Stimulated activated CD8-positive, alpha-beta memory T cell treated with anti-CD3 and anti-CD28 coated beads, Interleukin-7, amount 100 ng/mL, for 1 hour (primary cell): ENCODE measurements around the gene MELK.
"Not testable (repeated sequence)": the region's sequence is repeated elsewhere in the genome, so short reads cannot be mapped to it uniquely, and the experiment has no call there.

Experiments
- DNase-seq, 2 donors: peaks; one replicate each; pipeline ENCODE4 v3.0.0-alpha.2; 2020; ENCODE audit warnings: low read depth in 2 of 2

Gene MELK

GRCh38 chr9:36572515-36573418 is at the start of gene MELK:
Gene MELK (plus strand): TSS chr9:36572895. CDS start chr9:36581682, 8,787 bp downstream.
- DNase-seq, result peak; percentile 67 to 70

GRCh38 chr9:36530224-36530623 is 42.5 kb upstream of the MELK start:
- no peak for DNase-seq

GRCh38 chr9:36532353-36532752 is 40.3 kb upstream of the MELK start:
- DNase-seq, result no peak

- not testable (repeated sequence) for DNase-seq
These were observed 39.0 kb upstream of the MELK start for GRCh38 chr9:36533726-36534125.

GRCh38 chr9:36535107-36535506 is 37.6 kb upstream of the MELK start:
- no peak for DNase-seq

- no peak for DNase-seq
These were observed 34.8 kb upstream of the MELK start for GRCh38 chr9:36537861-36538260.

GRCh38 chr9:36542355-36542754 is 30.3 kb upstream of the MELK start:
- DNase-seq, result no peak

- DNase-seq, result no peak
These were observed 28.8 kb upstream of the MELK start for GRCh38 chr9:36543916-36544315.

GRCh38 chr9:36547598-36547997 is 25.1 kb upstream of the MELK start:
- no peak for DNase-seq

- no peak for DNase-seq
These were observed 24.2 kb upstream of the MELK start for GRCh38 chr9:36548454-36548853.

- no peak for DNase-seq
These were observed 22.6 kb upstream of the MELK start for GRCh38 chr9:36550135-36550534.

GRCh38 chr9:36550631-36551098 is 22.0 kb upstream of the MELK start:
- not testable (repeated sequence) for DNase-seq

GRCh38 chr9:36551129-36551528 is 21.6 kb upstream of the MELK start:
- DNase-seq, result no peak

- DNase-seq, result no peak
These were observed 20.8 kb upstream of the MELK start for GRCh38 chr9:36551910-36552309.

- DNase-seq, result no peak
These were observed 13.5 kb upstream of the MELK start for GRCh38 chr9:36559036-36559695.

GRCh38 chr9:36560771-36561170 is 11.9 kb upstream of the MELK start:
- DNase-seq, result no peak

- not testable (repeated sequence) for DNase-seq
These were observed 9.9 kb upstream of the MELK start for GRCh38 chr9:36562801-36563200.

GRCh38 chr9:36566813-36567221 is 5.9 kb upstream of the MELK start:
- no peak for DNase-seq

GRCh38 chr9:36568681-36569080 is 4.0 kb upstream of the MELK start:
- DNase-seq, result not testable (repeated sequence)

GRCh38 chr9:36571333-36571732 is 1.4 kb upstream of the MELK start:
- DNase-seq, result no peak

- DNase-seq, result not testable (repeated sequence)
These were observed 1.4 kb downstream of the MELK start for GRCh38 chr9:36574045-36574444.

- no peak for DNase-seq
These were observed 2.8 kb downstream of the MELK start for GRCh38 chr9:36575411-36575882.

GRCh38 chr9:36576866-36577265 is 4.2 kb downstream of the MELK start:
- no peak for DNase-seq
